RPMI8226 (cell line): ENCODE data around the gene RBMS3.
A peak's percentile ranks its signal among the peaks of the same experiment; 100 is the strongest.
"Not testable (repeated sequence)": the region's sequence is repeated elsewhere in the genome, so short reads cannot be mapped to it uniquely, and the experiment has no call there.

Source experiments
- DNase-seq: peaks from one replicate; pipeline ENCODE4 v3.0.0-alpha.2; 2015

RBMS3 gene

GRCh38 chr3:29991198-29991597, 710.3 kb downstream of the RBMS3 start:
- no peak for DNase-seq

- no peak for DNase-seq
These were observed 721.9 kb downstream of the RBMS3 start for GRCh38 chr3:30002797-30003196.

GRCh38 chr3:30003741-30004140, 722.9 kb downstream of the RBMS3 start:
- DNase-seq = no peak

- DNase-seq = no peak
These were observed 723.6 kb downstream of the RBMS3 start for GRCh38 chr3:30004481-30004880.

- DNase-seq = no peak
These were observed 725.2 kb downstream of the RBMS3 start for GRCh38 chr3:30006111-30006510.

GRCh38 chr3:30007668-30008067, 726.8 kb downstream of the RBMS3 start:
- DNase-seq = no peak

GRCh38 chr3:30011237-30011803, 730.4 kb downstream of the RBMS3 start:
- no peak for DNase-seq

GRCh38 chr3:30012941-30013543, 732.2 kb downstream of the RBMS3 start:
- DNase-seq = peak; percentile 57

GRCh38 chr3:30017901-30018300, 737.0 kb downstream of the RBMS3 start:
- no peak for DNase-seq

GRCh38 chr3:30020380-30020779, 739.5 kb downstream of the RBMS3 start:
- DNase-seq = no peak

- DNase-seq = no peak
These were observed 743.6 kb downstream of the RBMS3 start for GRCh38 chr3:30024466-30024865.

GRCh38 chr3:30026851-30027250, 746.0 kb downstream of the RBMS3 start:
- no peak for DNase-seq

- no peak for DNase-seq
These were observed 753.5 kb downstream of the RBMS3 start for GRCh38 chr3:30034246-30034991.

- no peak for DNase-seq
These were observed 755.2 kb downstream of the RBMS3 start for GRCh38 chr3:30035935-30036567.

GRCh38 chr3:30040126-30040525, 759.3 kb downstream of the RBMS3 start:
- DNase-seq = no peak

GRCh38 chr3:30041481-30041880, 760.6 kb downstream of the RBMS3 start:
- not testable (repeated sequence) for DNase-seq

- DNase-seq = peak; percentile 61
These were observed 761.5 kb downstream of the RBMS3 start for GRCh38 chr3:30042274-30042859.

GRCh38 chr3:30042916-30043555, 762.2 kb downstream of the RBMS3 start:
- no peak for DNase-seq

GRCh38 chr3:30044515-30044914, 763.6 kb downstream of the RBMS3 start:
- no peak for DNase-seq

- no peak for DNase-seq
These were observed 767.6 kb downstream of the RBMS3 start for GRCh38 chr3:30048431-30048830.

GRCh38 chr3:30050116-30050515, 769.2 kb downstream of the RBMS3 start:
- DNase-seq = not testable (repeated sequence)

GRCh38 chr3:30059240-30059639, 778.4 kb downstream of the RBMS3 start:
- DNase-seq = no peak
